Right ventricle myocardium inferior (tissue), 1 donor: ENCODE measurements around the gene STX5. TPM values are rescaled to one million over a fixed set of nuclear protein-coding genes. Genes with fewer than 3 reads are reported as not detected.

ENCODE experiments used
- ATAC-seq: fragments of 200-7000 bp; cut with Tn5 transposase; one replicate; pipeline ENCODE4 v1.9.1; 2020; ENCODE audit warnings: mild to moderate bottlenecking, moderate library complexity
- DNase-seq: peaks from one replicate; pipeline ENCODE4 v3.0.0; 2021; ENCODE audit errors: missing footprints
- intact Hi-C: fragments of 100-400 bp; cut with DNase I; formaldehyde crosslinking; loops from one replicate; pipeline ENCODE4 v1.11.0; 2022
- total RNA-seq: library from RNA; stranded (reverse); fragmentation: NEBNext Ultra II Directional; extraction: Animal tissue kit (Norgen Biotek cat#: 25700); gene quantifications from one replicate; pipeline ENCODE4 v1.2.1, GENCODE V29; 2021
- donor health status: DM: no; HTN: yes; CAD: no; lungs with severe emphysema.

STX5 gene
- total RNA-seq, 1 donor from 2014 or later = 18.5 TPM

GRCh38 chr11:62804310-62805075, 27.4 kb downstream of the STX5 start:
- no peak for ATAC-seq
- intact Hi-C loops = loop anchor here (2.0 kb wide), 1 partner anchor 36 kb away; no protein-coding TSS in a partner anchor
- DNase-seq = no peak

DNA sequence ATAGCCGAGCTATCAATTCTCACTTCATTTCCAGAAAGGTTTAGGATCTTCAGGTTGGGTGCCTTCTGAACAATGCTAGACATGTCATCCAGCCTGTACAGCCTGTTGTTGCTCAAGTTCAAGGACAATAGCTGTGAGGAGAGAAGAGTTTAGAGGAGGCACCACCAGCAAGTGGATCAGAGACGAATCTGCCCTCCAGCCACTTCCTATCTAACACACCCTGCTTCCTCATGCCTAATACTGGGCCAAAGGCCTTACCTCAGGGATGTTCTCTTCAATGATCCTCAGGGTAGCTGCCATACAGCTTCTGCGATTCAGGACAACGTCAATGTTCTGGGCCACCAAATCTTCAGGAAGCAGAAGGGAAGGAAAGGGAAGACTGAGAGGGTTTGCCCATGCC, 30.8 kb downstream of the STX5 start:
- intact Hi-C loops = no loop called here
- DNase-seq = no peak
- ATAC-seq = no peak

DNA sequence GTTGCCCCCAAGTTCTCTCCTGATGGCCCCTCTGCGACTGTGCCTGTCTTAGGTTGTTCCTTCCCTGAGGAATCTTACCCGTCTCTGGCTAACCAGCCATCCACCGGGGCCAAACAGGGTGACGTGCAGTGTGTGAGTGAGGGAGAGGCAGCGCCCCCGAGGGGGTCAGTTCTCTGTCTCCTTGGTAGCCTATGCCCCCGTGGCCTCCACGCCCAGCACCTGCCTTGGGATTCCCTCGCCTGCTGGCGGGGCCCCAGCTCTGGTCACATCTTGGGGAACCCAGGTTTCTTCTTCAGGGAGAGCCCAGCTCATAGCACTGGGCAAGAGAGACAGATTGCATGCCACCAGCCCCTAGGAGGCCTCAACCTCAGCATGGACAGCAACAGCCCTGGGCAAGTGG, 32.4 kb downstream of the STX5 start:
- intact Hi-C loops = no loop called here
- ATAC-seq (no peak), DNase-seq (no peak)

DNA sequence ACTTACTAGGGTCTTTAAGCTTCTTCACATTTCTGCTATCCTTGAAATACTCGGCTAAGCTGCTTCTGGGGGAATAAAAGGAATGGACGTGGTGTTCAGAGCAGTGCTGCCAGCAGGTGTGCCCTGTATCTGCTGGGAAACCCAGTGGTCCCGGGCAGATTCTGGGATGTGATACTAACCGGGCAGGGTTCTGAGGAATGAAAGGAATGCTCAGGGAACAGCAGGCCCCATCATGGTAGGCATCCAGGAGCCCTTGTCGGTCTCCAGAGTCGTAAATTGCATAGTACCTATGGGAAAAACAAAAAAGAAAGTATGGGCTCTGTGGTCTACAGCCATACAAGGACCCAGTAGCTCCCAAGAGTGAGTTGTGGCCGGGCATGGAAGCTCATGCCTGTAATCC, 35.6 kb downstream of the STX5 start:
- intact Hi-C loops = no loop called here
- DNase-seq = no peak
- no peak for ATAC-seq

GRCh38 chr11:62794201-62794775, 37.6 kb downstream of the STX5 start:
- DNase-seq (no peak), ATAC-seq (no peak)
- intact Hi-C loops = no loop called here

DNA sequence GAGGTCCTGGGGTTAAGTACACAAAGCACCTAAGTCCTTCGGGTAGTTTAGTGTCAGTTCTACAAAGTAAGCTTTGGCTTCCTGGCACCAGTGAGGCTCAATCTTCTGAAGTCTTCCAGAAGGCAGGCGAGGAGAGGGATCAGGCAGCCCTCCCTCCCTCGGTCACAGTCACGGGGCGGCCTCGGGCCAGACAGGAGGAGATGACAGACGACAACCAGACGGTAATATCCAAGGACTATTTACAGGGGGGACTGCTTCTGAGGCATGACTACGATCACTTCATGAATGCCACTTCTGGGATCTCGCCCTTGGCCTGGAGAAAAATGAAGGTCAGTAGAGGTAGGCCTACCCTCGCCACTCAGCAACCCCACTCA, 39.7 kb downstream of the STX5 start:
- ATAC-seq = peak; percentile 32
- DNase-seq = peak; percentile 71
- intact Hi-C loops = no loop called here

GRCh38 chr11:62791501-62792201, 40.2 kb downstream of the STX5 start, which contains the start of gene TMEM223:
TSS of gene TMEM223 (minus strand) at chr11:62792006. CDS start at chr11:62791994, 12 bp downstream.
- peak; percentile 89 for ATAC-seq
- intact Hi-C loops = no loop called here
- peak; percentile 95 for DNase-seq

- no peak for ATAC-seq
- intact Hi-C loops = loop anchor here (5.0 kb wide), 1 partner anchor 43 kb away; the partner anchor contains the start of genes STX5 and TEX54
- DNase-seq = no peak
Observed at GRCh38 chr11:62789576-62789975, 42.3 kb downstream of the STX5 start.

GRCh38 chr11:62788991-62789390, 42.9 kb downstream of the STX5 start:
- no peak for DNase-seq
- ATAC-seq = no peak
- intact Hi-C loops = loop anchor here (5.0 kb wide), 1 partner anchor 43 kb away; the partner anchor contains the start of genes STX5 and TEX54

DNA sequence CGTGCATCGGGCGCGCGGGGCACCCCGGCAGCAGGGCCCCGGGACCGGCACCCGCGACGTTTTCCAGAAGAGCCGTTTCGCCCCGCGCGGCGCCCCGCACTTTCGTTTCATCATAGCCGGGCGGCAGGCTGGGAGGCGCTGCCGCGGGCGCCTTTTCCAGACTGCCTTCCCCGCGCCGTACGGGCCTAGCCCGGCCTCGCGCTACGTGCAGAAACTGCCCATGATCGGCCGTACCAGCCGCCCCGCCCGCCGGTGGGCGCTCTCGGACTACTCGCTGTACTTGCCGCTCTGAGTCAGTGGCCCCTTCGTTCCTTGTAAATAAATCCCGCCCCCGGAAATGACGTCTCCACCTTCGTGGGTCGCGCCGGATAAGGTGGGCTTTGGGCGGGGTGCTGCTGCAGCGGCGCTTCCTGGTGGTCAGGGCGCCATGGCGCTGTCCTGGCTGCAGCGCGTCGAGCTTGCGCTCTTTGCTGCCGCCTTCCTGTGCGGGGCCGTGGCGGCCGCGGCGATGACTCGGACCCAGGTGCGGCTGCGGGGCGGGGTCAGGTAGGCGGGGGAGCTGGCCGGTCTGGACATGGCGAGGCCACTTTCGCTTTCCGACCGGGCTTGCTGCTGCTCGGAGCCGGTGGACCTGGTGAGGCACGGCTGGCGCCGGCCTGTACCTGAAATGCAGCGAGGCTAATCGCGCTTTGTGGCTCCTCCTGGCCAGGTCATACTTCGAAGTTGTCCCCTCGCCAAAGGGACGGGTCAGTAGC, 44.7 kb downstream of the STX5 start, which contains the start of gene TMEM179B:
Gene TMEM179B (plus strand): TSS at position 398 of the 755 bp plus-strand sequence. CDS start 30 bp downstream, at position 428.
- ATAC-seq = peak; percentile 88
- intact Hi-C loops = loop anchor here (2.0 to 5.0 kb wide), 4 partner anchors 45 to 78 kb away; partner anchors contain the start of genes STX5, TEX54 and TTC9C
- DNase-seq = peak; percentile 99

GRCh38 chr11:62786318-62787004, 45.4 kb downstream of the STX5 start:
- intact Hi-C loops = loop anchor here (1.0 to 5.0 kb wide), 6 partner anchors 15 to 78 kb away; partner anchors contain the start of genes STX5, TAF6L, TEX54 and TTC9C
- peak; percentile 87 for ATAC-seq

DNA sequence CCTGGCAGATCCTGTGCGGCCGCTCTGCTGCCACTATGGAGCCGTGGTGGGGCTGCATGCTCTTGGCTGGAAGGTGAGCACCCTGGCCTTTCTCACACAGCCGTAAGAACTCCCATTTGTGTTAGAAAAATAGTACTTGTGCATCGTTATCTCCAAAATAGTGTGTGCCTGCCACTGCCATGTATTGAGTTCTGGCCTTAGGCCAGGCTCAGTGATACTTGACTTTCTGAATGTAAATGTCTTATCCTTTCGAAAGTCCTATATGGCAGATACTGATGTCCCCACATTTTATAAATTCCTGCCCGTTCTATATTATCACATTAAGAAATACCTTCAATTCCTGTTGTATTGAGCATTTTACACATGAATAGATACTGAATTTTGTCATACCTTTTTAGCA, 49.1 kb downstream of the STX5 start:
- no peak for DNase-seq
- intact Hi-C loops = no loop called here
- no peak for ATAC-seq

More at GRCh38 chr11:62786318-62787004, 45.4 kb downstream of the STX5 start:
- peak; percentile 95 for DNase-seq

DNA sequence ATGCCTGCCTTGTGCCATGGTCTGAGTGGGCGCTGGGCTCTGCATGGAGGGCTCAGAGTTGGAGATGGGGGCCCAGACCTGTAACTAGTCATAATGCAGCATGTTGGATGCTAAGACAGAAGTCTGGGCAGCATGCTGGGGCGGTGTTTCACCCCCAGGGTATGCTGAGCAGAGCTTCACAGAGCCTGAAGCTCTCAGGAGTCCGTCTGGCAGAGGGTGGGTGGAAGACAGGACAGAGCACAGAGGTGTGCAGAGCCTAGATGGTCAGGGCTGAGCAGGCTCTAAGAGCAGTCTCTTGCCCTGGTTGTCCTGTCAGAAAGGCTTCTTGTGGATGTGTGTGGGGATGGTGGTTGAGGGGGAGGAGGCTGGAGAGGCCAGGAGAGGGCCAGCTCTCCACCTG, 53.4 kb downstream of the STX5 start:
- intact Hi-C loops = no loop called here
- ATAC-seq (no peak), DNase-seq (no peak)

GRCh38 chr11:62777389-62777788, 54.5 kb downstream of the STX5 start:
- no peak for DNase-seq
- intact Hi-C loops = no loop called here
- no peak for ATAC-seq

DNA sequence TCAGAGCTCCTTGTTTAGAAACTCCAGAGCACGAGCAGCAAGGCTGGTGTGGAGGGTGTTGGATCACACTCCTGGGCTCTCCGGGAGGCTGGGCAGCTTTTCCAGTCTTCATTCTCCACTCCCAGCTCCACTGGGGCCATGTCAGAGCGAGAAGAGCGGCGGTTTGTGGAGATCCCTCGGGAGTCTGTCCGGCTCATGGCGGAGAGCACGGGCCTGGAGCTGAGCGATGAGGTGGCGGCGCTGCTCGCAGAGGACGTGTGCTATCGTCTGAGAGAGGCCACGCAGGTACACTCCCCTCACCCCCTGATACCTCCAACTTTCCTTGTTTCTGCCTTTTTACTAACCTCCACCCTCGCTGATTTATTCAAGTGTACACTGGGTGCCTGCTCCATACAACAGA, 56.2 kb downstream of the STX5 start:
- intact Hi-C loops = no loop called here
- DNase-seq (no peak), ATAC-seq (no peak)

DNA sequence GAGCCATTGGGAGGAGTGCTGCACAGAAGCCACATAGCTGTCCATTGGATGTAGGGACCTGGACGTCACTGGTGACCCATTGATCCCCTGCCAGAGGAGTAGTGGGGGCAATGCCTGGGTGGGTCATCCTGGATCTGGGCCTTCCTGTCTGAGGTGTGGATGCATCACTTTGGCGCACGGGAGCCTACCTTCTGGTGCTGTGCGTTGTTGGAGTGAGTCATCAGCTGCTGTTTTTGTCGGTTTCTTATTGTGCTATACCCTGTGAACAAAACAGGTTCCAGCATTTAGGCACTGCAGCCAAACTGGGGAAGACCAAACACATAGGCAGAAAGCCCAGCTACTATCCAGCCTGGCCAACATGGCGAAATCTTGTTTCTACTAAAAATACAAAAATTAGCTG, 57.4 kb downstream of the STX5 start:
- intact Hi-C loops = no loop called here
- no peak for ATAC-seq
- no peak for DNase-seq

GRCh38 chr11:62771144-62772021, 60.5 kb downstream of the STX5 start, which contains the start of gene TAF6L:
TSS of gene TAF6L (plus strand) at chr11:62771396. CDS start at chr11:62775784, 4,388 bp downstream.
- ATAC-seq (peak; percentile 98), DNase-seq (peak; percentile 99)
- intact Hi-C loops = loop anchor here (1.0 kb wide), 1 partner anchor 15 kb away; no protein-coding TSS in a partner anchor
